Mesendoderm (in vitro differentiated cells): Measurements from ENCODE around the gene RHOB. TPM values are rescaled to one million over a fixed set of nuclear protein-coding genes. Genes with fewer than 3 reads are reported as not detected.

ENCODE experiments used
- DNase-seq: peaks from one replicate; pipeline ENCODE4 v3.0.0; 2013
- H2AK5ac ChIP-seq: 2 replicates; pipeline ENCODE4 v1.6.1; 2013; ENCODE audit warnings: low read length, inconsistent platforms
- H2BK120ac ChIP-seq: 2 replicates; pipeline ENCODE4 v1.6.1; 2013; ENCODE audit warnings: low read depth, mild to moderate bottlenecking, low read length, moderate library complexity, mixed read lengths
- H2BK15ac ChIP-seq: replicated peaks from 2 replicates; pipeline ENCODE4 v1.6.1; 2013; ENCODE audit warnings: low read depth, mild to moderate bottlenecking, moderate library complexity
- H2BK5ac ChIP-seq: 2 replicates; pipeline ENCODE4 v1.6.1; 2013; ENCODE audit warnings: low read length, inconsistent platforms
- H3K18ac ChIP-seq: 2 replicates; pipeline ENCODE4 v1.6.1; 2013; ENCODE audit warnings: mild to moderate bottlenecking, low read length, mixed read lengths
- H3K23ac ChIP-seq: one replicate; pipeline ENCODE4 v1.6.1; 2013; ENCODE audit warnings: low read length
- H3K27ac ChIP-seq: 2 replicates; pipeline ENCODE4 v1.5.1; 2013; ENCODE audit warnings: low read depth, mild to moderate bottlenecking, inconsistent platforms, low read length, moderate library complexity
- H3K27me3 ChIP-seq: 2 replicates; pipeline ENCODE4 v1.6.1; 2013; ENCODE audit warnings: low read length, control low read depth, mild to moderate bottlenecking, inconsistent platforms; ENCODE audit not compliant: insufficient read depth, poor library complexity
- H3K36me3 ChIP-seq: 2 replicates; pipeline ENCODE4 v1.6.1; 2013; ENCODE audit warnings: low read length, inconsistent platforms; ENCODE audit not compliant: control insufficient read depth, insufficient read depth
- H3K4ac ChIP-seq: one replicate; pipeline ENCODE4 v1.6.1; 2013; ENCODE audit warnings: low read depth, mild to moderate bottlenecking, low read length, moderate library complexity
- H3K4me1 ChIP-seq: 2 replicates; pipeline ENCODE4 v1.6.1; 2013; ENCODE audit warnings: low read depth, low read length, inconsistent platforms; ENCODE audit not compliant: control insufficient read depth
- H3K4me2 ChIP-seq: 2 replicates; pipeline ENCODE4 v1.6.1; 2013; ENCODE audit warnings: low read length
- H3K4me3 ChIP-seq: 2 replicates; pipeline ENCODE4 v1.5.1; 2013; ENCODE audit warnings: mild to moderate bottlenecking, low read length
- H3K56ac ChIP-seq: one replicate; pipeline ENCODE4 v1.6.1; 2013; ENCODE audit warnings: low read length
- H3K79me1 ChIP-seq: 2 replicates; pipeline ENCODE4 v1.6.1; 2013; ENCODE audit warnings: low read length, inconsistent platforms
- H3K79me2 ChIP-seq: 2 replicates; pipeline ENCODE4 v1.6.1; 2013; ENCODE audit warnings: mild to moderate bottlenecking, low read length; ENCODE audit not compliant: control insufficient read depth, insufficient read depth
- H3K9ac ChIP-seq: 2 replicates; pipeline ENCODE4 v1.6.1; 2013; ENCODE audit warnings: low read length, inconsistent platforms
- H4K5ac ChIP-seq: one replicate; pipeline ENCODE4 v1.6.1; 2013; ENCODE audit warnings: low read length
- H4K8ac ChIP-seq: one replicate; pipeline ENCODE4 v1.6.1; 2013; ENCODE audit warnings: low read depth, mild to moderate bottlenecking, control low read depth, low read length, moderate library complexity
- WGBS: extraction: QIAGEN DNeasy Blood & Tissue Kit; methylation state at CpG from one replicate; pipeline ENCODE4 v1.1.7; 2013; ENCODE audit warnings: low lambda C conversion rate, missing lambda C conversion rate; ENCODE audit not compliant: insufficient coverage; ENCODE audit errors: extremely low coverage; 5-methylcytosine and 5-hydroxymethylcytosine counted together
- small RNA-seq: library from polyadenylated mRNA; stranded (forward); fragments of <200 nt; extraction: miRNeasy Mini kit (QIAGEN cat#:217004); gene quantifications from one replicate; pipeline ENCODE3, GENCODE V24; 2013; ENCODE audit not compliant: insufficient read depth

RHOB gene

GRCh38 chr2:20494241-20494640 lies 47.4 kb downstream of the RHOB start:
- Histone ChIP-seq H3K9ac (no peak overlapping the region), H3K23ac (no peak overlapping the region), H3K27ac (no peak overlapping the region), H3K18ac (no peak overlapping the region), H3K4me3 (no peak overlapping the region), H3K79me2 (no peaks in the 10 kb centered on the region), H4K8ac (no peak overlapping the region), H3K56ac (no peak overlapping the region), H3K79me1 (no peaks in the 10 kb centered on the region), H2BK15ac (no peak overlapping the region), H2BK120ac (no peak overlapping the region), H4K5ac (no peak overlapping the region), H3K36me3 (no peaks in the 10 kb centered on the region), H3K4me1 (no peaks in the 10 kb centered on the region), H3K4me2 (no peak overlapping the region), H2BK5ac (no peak overlapping the region), H2AK5ac (no peak overlapping the region), H3K4ac (no peak overlapping the region), H3K27me3 (no peaks in the 10 kb centered on the region)
- WGBS: no CpG with 5 or more reads among the region's 1 CpG
- no peak for DNase-seq

GRCh38 chr2:20496076-20496872 lies 49.4 kb downstream of the RHOB start:
- Histone ChIP-seq H3K23ac (no peak overlapping the region), H4K8ac (no peak overlapping the region), H3K18ac (no peak overlapping the region), H2BK120ac (no peak overlapping the region), H3K9ac (no peak overlapping the region), H3K79me2 (no peaks in the 10 kb centered on the region), H4K5ac (no peak overlapping the region), H3K79me1 (no peaks in the 10 kb centered on the region), H3K4me2 (no peak overlapping the region), H3K4ac (no peak overlapping the region), H3K27me3 (no peaks in the 10 kb centered on the region), H3K4me1 (no peaks in the 10 kb centered on the region), H2BK15ac (no peak overlapping the region), H2BK5ac (no peak overlapping the region), H3K27ac (no peak overlapping the region), H2AK5ac (no peak overlapping the region), H3K4me3 (no peak overlapping the region), H3K36me3 (no peaks in the 10 kb centered on the region), H3K56ac (peak overlapping the region; percentile 54)
- DNase-seq: no peak
- WGBS: no CpG with 5 or more reads among the region's 10 CpGs

DNA sequence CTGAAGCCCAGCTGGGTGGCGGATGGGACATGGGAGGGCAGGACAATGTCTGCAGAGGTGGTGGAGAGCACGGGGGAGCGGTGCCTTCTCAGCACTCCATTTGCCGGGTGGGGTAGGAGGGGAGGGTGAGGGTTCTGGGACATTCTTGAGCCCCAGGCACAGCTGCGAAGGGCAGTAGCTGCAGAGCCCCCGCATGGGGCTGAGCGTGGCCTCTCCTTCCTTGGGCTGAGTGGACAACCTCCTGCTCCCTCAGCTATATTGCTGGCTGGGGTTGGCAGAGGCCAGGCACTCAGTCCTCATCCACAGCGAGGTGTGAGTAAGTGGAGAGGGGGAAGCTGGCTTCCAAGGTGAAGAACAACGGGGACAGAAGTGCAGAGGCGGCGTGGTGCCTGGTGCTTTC lies 50.1 kb downstream of the RHOB start:
- Histone ChIP-seq H2BK15ac (no peak overlapping the region), H4K5ac (no peak overlapping the region), H2BK5ac (no peak overlapping the region), H3K23ac (no peak overlapping the region), H4K8ac (no peak overlapping the region), H3K4ac (no peak overlapping the region), H2AK5ac (no peak overlapping the region), H3K18ac (no peak overlapping the region), H2BK120ac (no peak overlapping the region), H3K36me3 (no peaks in the 10 kb centered on the region), H3K4me3 (no peak overlapping the region), H3K79me2 (no peaks in the 10 kb centered on the region), H3K56ac (no peak overlapping the region), H3K27me3 (no peaks in the 10 kb centered on the region), H3K4me2 (no peak overlapping the region), H3K27ac (no peak overlapping the region), H3K4me1 (no peaks in the 10 kb centered on the region), H3K9ac (no peak overlapping the region), H3K79me1 (no peaks in the 10 kb centered on the region)
- no peak for DNase-seq
- WGBS: no CpG with 5 or more reads among the region's 11 CpGs

Small RNA genes lying within 50 kb of the gene (small RNA-seq; reads per million reads assigned to genes)
- gene RF00019 (not detected), gene RNA5SP86 (not detected)
